Testis (tissue), 2 donors: ENCODE measurements around the gene CTPS1.

Source experiments
- CTCF ChIP-seq, 3 experiments: fragments of 450-650 bp in 2 of 3; fragments of 200-600 bp in 1 of 3; sonication (generic) in 1 of 3; IDR thresholded peaks; one replicate each; pipeline ENCODE4 v1.5.1; 2016 to 2019; ENCODE audit warnings: antibody characterized with exemption in 3 of 3, mild to moderate bottlenecking in 2 of 3, moderate library complexity in 1 of 3
- POLR2A ChIP-seq: fragments of 450-650 bp; IDR thresholded peaks from one replicate; pipeline ENCODE4 v1.6.1; 2017; ENCODE audit warnings: antibody characterized with exemption, mild to moderate bottlenecking, moderate library complexity

GRCh38 chr1:41019353-41019745, 39.9 kb downstream of the CTPS1 start:
- TF ChIP-seq POLR2A (no peak), CTCF (IDR thresholded peaks at IDR 0.05) (no peak)
